ENCODE data around the gene DUSP2.

DUSP2 gene

GRCh38 chr2:96145036-96145847 lies at the start of gene DUSP2:
Gene DUSP2, minus strand, starts transcription at chr2:96145440. Its CDS starts 86 bp downstream, at chr2:96145354.
- DNase-seq (ENCODE audit: low read depth, low spot score), result peak; percentile 79

DNA sequence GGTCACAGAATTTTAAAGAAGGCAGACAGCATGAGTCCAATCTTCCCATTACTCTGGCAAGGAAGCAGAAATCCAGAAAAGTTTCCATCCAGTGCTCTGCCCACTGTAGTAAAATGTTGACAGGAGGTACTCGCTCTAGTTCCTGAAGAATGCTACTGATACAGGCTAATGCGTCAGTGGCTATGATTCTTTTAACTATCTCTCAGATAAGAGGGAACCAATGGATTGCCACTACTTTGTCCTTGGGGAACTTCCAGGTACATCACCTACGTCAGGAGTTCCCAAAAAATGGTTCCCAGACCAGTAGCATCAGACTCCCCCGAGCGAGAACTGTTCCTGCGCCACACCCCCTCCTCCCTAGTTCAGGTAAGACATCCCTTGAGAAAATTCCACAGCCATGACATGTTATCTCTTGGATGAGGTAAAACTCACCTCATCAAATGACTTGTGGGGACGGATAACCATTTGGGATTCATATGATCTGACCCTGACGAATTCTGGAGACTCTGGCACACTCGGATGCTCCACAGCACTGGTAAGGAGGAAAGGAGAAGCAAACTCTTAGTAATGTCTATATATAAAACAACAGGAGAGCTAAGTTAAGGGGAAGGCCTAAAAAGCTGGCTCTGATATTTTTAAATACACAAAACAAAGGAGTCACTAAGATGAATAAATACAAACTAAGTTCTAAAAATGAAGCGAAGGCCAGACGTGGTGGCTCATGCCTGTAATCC lies 46.9 kb upstream of the DUSP2 start:
- DNase-seq (ENCODE audit: low read depth, low spot score), result no peak

GRCh38 chr2:96188821-96189526 lies 43.7 kb upstream of the DUSP2 start:
- DNase-seq (ENCODE audit: low read depth, low spot score), result no peak

- DNase-seq (ENCODE audit: low read depth, low spot score), result no peak
Measured at GRCh38 chr2:96186562-96186961, 41.3 kb upstream of the DUSP2 start.

- no peak for DNase-seq (ENCODE audit: low read depth, low spot score)
Measured at GRCh38 chr2:96185516-96185915, 40.3 kb upstream of the DUSP2 start.

- DNase-seq (ENCODE audit: low read depth, low spot score), result no peak
Measured at GRCh38 chr2:96184989-96185388, 39.7 kb upstream of the DUSP2 start.

- DNase-seq (ENCODE audit: low read depth, low spot score), result no peak
Measured at GRCh38 chr2:96184188-96184587, 38.9 kb upstream of the DUSP2 start.

DNA sequence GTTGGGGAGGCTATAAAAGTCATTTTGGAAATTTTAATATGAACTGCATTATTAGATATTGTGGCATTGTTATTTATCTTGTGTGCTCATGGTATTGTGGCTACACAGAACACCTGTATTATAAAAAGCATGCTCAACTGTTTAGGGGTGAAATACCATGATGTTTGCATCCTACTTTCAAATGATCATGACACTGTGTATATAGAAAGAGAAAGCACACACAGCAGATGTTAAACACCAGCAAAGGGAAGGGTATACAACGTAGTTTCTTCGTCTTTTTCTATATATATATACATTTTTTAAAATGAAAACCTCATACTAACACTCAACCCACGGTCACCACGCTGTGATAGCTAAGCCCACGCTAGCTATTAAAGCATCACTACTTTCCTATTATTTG lies 36.3 kb upstream of the DUSP2 start:
- no peak for DNase-seq (ENCODE audit: low read depth, low spot score)

DNA sequence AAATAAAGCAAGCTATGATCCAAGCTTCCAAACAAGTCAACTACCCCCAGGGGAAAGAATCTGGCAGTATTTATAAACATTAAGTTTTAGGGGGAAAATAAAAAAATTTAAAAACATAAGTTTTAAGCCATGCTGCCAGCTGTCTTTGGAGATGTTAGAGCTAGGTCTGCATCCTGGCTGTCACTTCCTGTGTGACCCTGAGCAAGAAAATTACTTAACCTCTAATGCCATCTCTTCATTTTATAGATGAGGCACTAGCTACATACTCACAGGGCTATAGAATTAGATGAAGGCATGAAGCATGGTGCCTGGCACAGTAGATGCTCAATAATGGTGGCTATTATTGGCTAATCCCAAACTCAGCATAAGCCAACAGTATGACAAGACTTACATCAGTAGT lies 35.3 kb upstream of the DUSP2 start:
- no peak for DNase-seq (ENCODE audit: low read depth, low spot score)

DNA sequence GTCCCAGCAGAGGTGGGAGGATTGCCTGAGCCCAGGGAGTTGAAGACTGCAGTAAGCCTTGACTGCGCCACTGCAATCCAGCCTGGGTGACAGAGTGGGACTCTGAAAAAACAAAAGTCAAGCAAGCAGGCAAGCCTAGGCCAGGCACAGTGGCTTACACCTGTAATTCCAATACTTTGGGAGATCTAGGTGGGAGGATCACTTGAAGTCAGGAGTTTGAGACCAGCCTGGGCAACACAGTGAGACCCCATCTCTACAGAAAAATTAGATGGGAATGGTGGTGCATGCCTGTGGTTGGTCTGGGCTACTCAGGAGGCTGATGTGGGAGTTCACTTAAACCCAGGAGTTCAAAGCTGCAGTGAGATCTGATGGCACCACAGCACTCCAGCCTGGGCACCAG lies 34.8 kb upstream of the DUSP2 start:
- no peak for DNase-seq (ENCODE audit: low read depth, low spot score)

GRCh38 chr2:96176661-96177060 lies 31.4 kb upstream of the DUSP2 start:
- no peak for DNase-seq (ENCODE audit: low read depth, low spot score)

GRCh38 chr2:96175951-96176350 lies 30.7 kb upstream of the DUSP2 start:
- DNase-seq (ENCODE audit: low read depth, low spot score), result no peak

- peak; percentile 70 for DNase-seq (ENCODE audit: low read depth, low spot score)
Measured at GRCh38 chr2:96174251-96175144, 29.3 kb upstream of the DUSP2 start.

DNA sequence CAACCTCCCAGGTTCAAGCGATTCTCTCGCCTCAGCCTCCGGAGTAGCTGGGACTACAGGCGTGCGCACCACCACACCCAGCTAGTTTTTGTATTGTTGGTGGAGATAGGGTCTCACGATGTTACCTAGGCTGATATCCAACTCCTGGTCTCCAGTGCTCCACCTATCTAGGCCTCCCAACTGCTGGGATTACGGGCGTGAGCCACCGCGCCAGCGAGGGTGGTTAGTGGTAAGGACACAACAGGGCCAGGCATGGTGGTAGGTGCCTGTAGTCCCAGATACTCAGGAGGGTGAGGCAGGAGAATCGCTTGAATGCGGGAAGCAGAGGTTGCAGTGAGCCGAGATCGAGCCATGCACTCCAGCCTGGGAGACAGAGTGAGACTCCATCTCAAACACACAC lies 26.6 kb upstream of the DUSP2 start:
- no peak for DNase-seq (ENCODE audit: low read depth, low spot score)

- no peak for DNase-seq (ENCODE audit: low read depth, low spot score)
Measured at GRCh38 chr2:96170626-96171025, 25.4 kb upstream of the DUSP2 start.

DNA sequence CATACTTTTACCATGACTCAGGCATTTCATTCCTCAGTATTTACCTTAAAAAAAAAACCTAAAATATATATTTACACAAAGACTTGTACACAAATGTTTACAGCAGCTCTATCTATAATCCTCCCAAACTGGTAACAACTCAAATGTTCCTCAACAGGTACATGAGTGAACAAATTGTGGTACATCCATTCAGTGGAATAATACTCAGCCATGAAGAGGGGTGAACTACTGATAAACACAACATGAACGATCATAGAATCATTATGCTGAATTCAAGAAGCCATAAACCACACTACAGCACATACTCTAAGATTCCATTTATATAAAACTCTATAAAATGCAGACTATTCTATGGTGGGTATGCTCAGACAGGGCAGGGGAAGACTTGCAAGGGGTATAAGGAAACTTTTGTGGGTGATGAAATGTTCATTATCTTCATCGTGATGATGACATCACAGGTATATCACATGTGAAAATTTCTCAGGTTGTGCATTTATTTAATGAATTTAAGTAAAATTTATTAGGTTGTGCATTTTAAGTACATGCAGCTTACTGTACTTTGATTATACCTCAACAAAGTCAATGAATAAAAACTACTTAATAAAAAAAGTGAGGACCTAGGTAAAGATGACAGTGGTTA lies 24.7 kb upstream of the DUSP2 start:
- DNase-seq (ENCODE audit: low read depth, low spot score), result no peak

DNA sequence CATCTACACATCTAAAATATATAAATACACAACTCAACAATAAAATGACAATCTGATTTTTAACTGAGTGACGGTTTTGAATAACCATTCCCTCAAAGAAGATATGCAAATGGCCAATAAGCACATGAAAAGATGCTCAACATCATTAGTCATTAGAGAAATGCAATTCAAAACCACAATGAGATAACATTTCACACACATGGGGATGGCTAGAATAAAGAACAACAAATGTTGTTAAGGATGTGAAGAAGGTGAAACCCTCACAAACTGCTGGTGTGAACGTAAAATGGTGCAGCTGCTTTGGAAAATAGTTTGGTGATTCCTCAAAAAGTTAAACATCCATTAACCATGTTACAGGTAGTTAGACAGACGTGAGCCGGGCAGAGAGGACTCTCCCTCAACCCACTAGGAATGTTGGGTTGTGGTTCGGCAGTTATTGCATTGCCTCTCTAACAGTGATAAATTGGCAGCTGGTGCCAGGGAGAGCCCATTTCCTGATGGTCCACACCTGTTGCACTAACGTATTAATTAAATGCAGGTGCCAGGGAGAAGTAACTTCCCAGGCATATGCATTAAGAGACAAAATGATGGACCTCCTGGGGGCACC lies 22.3 kb upstream of the DUSP2 start:
- no peak for DNase-seq (ENCODE audit: low read depth, low spot score)

DNA sequence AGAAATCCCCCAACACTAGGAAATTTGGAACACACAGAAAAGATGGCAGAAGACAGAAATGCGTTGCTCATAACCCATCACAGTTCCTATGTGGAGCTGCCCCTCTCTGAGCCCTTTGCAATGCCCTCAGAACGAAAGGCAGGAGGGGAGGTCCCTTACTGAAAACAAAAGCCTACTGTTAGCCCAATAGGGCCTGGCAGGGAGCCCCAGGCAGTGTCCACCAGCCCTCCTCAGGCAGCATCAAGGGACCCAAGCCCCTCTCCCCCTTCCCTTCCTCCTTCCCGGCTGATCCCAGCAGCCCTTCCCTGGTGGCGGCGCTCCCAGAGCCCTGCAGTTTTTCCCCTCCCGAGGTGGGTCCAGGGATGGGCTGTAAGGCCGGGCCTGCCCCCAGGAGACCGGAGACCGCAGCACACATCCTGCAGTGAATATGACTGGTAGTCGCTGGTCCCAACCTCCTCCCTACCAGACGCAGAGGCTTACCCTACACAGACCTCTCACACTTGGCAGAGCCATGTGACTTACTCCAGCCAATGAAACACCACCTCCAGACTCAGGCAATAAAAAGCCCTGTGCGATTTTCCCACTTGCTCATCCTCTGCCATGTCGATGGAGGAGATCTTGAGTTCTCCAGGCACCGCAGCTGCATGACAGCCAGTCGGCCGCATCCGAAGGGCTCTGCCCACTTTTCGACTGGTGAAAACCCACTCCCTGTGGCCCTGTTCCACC lies 19.4 kb upstream of the DUSP2 start:
- no peak for DNase-seq (ENCODE audit: low read depth, low spot score)

GRCh38 chr2:96163768-96164429 lies 18.7 kb upstream of the DUSP2 start:
- DNase-seq (ENCODE audit: low read depth, low spot score), result no peak

Measured in activated CD4-positive, CD25-positive, alpha-beta regulatory T cell treated with anti-CD3 and anti-CD28 coated beads, Interleukin-2, amount 50 U/mL, for 16 hours (primary cell).